ENCODE results near the gene ARHGAP24.
"Not testable (repeated sequence)": the region's sequence is repeated elsewhere in the genome, so short reads cannot be mapped to it uniquely, and the experiment has no call there.

The ARHGAP24 gene

DNA sequence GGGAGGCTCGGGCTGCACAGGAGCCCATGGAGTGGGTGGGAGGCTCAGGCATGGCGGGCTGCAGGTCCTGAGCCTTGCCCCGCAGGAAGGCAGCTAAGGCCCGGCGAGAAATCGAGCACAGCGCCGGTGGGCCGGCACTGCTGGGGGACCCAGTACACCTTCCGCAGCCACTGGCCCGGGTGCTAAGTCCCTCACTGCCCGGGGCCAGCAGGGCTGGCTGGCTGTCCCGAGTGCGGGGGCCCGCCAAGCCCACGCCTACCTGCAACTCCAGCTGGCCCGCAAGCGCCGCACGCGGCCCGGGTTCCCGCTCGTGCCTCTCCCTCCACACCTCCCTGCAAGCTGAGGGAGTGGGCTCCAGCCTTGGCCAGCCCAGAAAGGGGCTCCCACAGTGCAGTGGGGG lies 546.7 kb downstream of the ARHGAP24 start:
- DNase-seq (ENCODE audit: low read depth) = not testable (repeated sequence)

DNA sequence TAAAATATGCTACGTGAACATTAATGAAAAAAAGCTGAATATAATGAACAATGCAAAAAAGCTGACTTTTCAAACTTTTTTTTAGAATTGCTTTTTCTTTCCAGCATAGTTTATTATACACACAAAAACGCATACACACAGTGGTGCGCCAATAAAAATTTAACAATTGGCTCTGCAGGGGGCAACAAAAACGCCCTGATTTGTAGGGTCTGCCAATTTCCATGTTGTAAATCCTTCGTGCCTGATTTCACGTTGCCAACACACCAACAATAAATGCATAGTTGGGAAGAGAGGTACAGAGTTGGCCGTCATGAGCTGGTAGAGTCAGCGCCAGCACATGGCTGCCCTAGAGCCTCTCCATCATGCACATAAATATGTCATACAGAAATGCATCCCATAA lies 551.8 kb downstream of the ARHGAP24 start:
- DNase-seq (ENCODE audit: low read depth) = no peak

GRCh38 chr4:86031927-86032326 lies 557.0 kb downstream of the ARHGAP24 start:
- DNase-seq (ENCODE audit: low read depth) = no peak

DNA sequence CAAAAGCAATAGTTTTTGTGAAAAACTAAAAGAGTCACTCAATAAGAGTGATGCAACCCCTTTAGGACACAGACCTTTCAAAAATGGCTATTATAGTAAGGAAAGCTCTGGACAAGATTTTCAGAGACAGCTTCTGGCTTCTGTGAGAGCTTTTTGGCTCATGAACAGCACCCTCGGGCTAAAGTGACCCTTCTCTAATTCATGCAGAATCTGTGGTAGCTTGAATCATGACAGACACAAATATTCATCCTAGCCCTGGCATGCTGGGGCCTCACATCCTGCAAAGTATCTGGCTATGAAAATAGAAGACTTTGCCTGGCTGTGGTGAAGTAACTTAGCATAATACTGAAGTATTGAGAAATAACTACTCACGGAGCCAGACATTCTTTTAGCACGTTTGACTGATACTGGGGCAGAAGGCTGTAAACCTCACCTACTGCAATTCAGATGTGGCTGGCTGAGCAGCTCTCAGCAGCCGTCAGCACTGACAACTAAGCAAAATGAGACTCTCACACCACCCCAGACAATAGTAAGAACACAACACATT lies 557.6 kb downstream of the ARHGAP24 start:
- DNase-seq (ENCODE audit: low read depth) = no peak

GRCh38 chr4:86033171-86033570 lies 558.2 kb downstream of the ARHGAP24 start:
- DNase-seq (ENCODE audit: low read depth) = no peak

DNA sequence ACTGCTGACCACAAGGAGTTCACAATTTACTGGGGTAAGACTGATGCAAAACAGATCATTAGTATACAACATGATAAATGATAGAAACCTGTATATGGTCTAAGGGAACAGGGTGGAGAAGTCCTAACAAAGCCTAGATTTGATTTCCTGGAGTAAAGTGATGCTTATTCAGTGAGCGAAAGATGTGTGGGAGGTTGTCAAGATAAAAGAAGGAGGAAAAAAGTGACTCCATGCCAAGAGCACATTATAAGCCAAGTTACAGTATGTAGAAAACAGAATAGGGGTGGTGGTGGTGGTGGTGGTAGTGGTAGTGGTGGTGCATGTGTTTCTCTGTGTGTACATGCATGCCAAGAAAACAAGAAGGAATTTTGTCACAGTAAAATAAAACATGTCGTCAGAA lies 559.7 kb downstream of the ARHGAP24 start:
- no peak for DNase-seq (ENCODE audit: low read depth)

DNA sequence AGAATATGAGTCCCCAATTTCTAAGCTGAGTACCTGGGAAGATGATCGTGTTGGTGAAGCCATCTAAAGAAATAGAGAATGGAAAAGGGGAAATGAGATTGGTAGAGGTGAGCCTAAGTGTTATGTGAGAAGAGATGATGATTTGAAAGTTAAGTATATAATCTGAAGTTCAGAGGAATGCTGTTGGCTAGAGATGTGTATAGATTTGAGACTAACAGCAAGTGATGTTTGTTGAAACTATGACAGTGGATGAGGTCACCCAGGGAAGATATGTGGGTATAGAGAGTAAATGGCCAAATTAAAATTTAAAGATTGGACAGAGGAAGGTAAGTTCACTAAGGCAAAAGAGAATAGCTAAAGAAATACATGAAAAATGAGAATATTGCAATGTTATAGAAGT lies 560.7 kb downstream of the ARHGAP24 start:
- DNase-seq (ENCODE audit: low read depth) = no peak

DNA sequence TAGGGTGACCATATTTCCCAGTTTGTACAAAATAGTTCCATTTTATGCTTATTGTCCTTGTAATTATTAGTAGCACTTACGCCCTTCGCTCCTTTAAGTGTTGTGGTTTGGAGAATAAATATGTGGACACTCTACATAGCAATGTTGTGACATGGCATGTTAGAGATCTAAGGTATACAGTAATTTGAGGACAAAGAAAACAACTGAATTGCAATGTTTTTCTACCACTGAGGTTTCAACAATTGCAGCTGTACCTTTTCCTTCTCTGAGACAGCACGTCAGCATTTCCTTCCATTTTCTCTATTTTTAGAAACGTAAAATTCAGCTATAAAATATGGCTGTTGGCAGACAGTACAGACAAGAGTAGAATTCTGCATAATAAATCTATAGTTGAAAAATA lies 561.8 kb downstream of the ARHGAP24 start:
- DNase-seq (ENCODE audit: low read depth) = no peak

DNA sequence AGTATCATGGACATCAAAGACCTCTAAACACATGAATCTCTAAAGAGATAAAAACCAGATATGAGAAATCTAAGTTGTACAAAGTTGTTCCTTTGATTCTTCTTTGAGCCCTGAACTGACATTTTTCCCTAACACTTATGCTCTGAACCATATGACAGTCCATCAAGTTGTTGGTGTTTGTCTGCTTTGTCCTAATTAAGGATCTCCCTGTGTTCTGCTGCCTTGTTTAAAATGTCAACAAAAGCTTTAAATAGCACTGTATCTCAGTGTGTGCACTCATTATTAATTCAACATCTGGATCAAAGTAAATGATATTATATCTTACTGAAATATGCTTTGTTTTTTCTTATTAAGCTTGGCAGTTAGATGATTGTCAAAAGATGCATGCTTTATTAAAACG lies 563.1 kb downstream of the ARHGAP24 start:
- no peak for DNase-seq (ENCODE audit: low read depth)

- no peak for DNase-seq (ENCODE audit: low read depth)
These were observed 569.0 kb downstream of the ARHGAP24 start for GRCh38 chr4:86043755-86044592.

DNA sequence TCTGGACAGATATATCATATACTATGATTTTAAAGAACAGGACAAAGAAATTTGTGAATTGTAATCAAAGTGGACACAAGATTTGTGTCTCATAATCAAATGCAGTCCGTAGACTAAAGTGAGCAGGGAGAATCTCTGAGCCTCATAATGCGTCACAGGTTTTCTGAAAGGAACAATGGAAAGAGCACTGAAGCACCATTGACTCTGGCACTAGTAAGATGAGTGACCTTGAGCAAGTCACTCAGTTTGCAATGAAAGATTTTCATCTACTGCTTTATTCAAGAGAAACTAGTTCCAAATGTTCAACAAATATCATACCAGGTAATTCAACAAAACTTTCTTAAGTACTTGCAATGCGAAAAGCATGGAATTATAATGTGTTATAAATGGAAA lies 569.6 kb downstream of the ARHGAP24 start:
- no peak for DNase-seq (ENCODE audit: low read depth)

DNA sequence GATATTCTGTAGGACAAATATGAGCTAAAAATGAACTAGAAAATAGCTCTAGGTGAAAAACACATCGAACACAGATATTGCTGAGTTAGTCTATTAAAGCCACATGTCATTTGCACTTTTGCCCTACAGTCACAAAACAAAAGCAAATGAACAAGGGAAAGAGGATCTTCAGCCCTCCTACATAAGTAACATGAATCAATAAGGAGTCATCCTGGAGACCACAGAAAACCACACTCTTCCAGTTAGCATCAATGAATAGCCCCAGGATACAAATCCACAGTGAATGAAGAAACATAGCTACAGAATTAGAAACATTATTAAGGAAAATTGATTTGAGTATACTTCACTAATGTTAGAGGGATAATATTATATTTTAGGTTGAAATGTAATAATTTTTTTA lies 573.5 kb downstream of the ARHGAP24 start:
- no peak for DNase-seq (ENCODE audit: low read depth)

DNA sequence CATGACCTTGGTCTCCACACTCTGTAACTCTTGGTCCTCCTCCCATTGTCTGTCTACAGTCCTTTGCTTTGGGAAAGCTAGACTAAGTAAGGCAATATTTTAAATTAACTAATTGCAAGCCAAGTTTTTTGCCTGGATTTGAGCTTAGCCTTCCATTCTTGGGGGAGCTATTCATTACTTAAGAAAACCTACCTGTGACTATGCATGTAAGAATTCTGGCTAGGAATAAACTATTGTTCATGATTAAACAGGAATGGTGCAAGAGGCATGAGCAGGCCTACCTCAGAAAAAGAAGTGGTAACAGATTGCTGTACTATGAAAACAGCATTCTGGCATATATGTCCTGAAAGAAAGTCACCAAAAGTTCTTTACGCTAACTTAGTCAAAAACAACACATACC lies 575.5 kb downstream of the ARHGAP24 start:
- DNase-seq (ENCODE audit: low read depth) = no peak

All from stimulated activated CD8-positive, alpha-beta memory T cell treated with anti-CD3 and anti-CD28 coated beads, Interleukin-12 subunit alpha, Interleukin-12 subunit beta, amount 100 ng/mL, for 4 hours (primary cell).